Keratinocyte (primary cell): ENCODE results near the gene CD99L2.

Experiments
- CTCF ChIP-seq, 3 experiments: IDR thresholded peaks in 1 of 3; conservative IDR thresholded peaks in 1 of 3; optimal IDR thresholded peaks in 1 of 3; 2 replicates in 2 of 3; 3 replicates in 1 of 3; pipeline versions ENCODE3 to v1.5.1; 2011; ENCODE audit warnings: low read length in 3 of 3, mild to moderate bottlenecking in 3 of 3, moderate library complexity in 2 of 3, control low read depth in 1 of 3, inconsistent platforms in 1 of 3; ENCODE audit not compliant: insufficient read depth in 2 of 3; ENCODE audit errors: extremely low read depth in 1 of 3
- EZH2 ChIP-seq: IDR thresholded peaks from one replicate; pipeline ENCODE4 v1.6.1; 2012; ENCODE audit warnings: inconsistent platforms, mild to moderate bottlenecking, low read length, moderate library complexity

- no peak for TF ChIP-seq CTCF (optimal IDR thresholded peaks at IDR 0.05 in 1 of 3, IDR thresholded peaks at IDR 0.05 in 1 of 3, conservative IDR thresholded peaks at IDR 0.05 in 1 of 3; ENCODE audit: extremely low read depth in 1 of 3, insufficient read depth in 2 of 3, low read length in 3 of 3)
- TF ChIP-seq EZH2 = no peak
Observed at GRCh38 chrX:150919401-150919800, 20.9 kb upstream of the CD99L2 start.
